Keratinocyte (primary cell): Measurements from ENCODE around the gene MALSU1. TPM values are rescaled to one million over a fixed set of nuclear protein-coding genes. Genes with fewer than 3 reads are reported as not detected.

ENCODE experiments used
- DNase-seq: peaks from one replicate; pipeline ENCODE4 v3.0.0-alpha.2; 2011; ENCODE audit warnings: low read depth, missing footprints, low spot score
- FAIRE-seq: peaks from 2 replicates; lab custom pipeline; 2011; peaks lifted over from hg19 to GRCh38; lab: Jason Lieb, UNC
- H2AFZ ChIP-seq: 2 replicates; pipeline ENCODE4 v1.6.0; 2012; ENCODE audit warnings: low read length, control low read depth, inconsistent platforms; ENCODE audit not compliant: control insufficient read depth
- H3K27ac ChIP-seq: 2 replicates; pipeline ENCODE4 v1.5.1; 2011; ENCODE audit warnings: low read length; ENCODE audit not compliant: control insufficient read depth, insufficient read depth
- H3K27me3 ChIP-seq: 3 replicates; pipeline ENCODE4 v1.6.0; 2011; ENCODE audit warnings: low read length; ENCODE audit not compliant: control insufficient read depth, insufficient read depth; ENCODE audit errors: extremely low read depth
- H3K36me3 ChIP-seq, 2 experiments: 2 replicates in 1 of 2; 3 replicates in 1 of 2; pipeline ENCODE4 v1.5.1; 2011; ENCODE audit warnings: low read length in 2 of 2, mild to moderate bottlenecking in 1 of 2; ENCODE audit not compliant: control insufficient read depth in 2 of 2, insufficient read depth in 2 of 2; ENCODE audit errors: extremely low read depth in 1 of 2
- H3K4me1 ChIP-seq: 3 replicates; pipeline ENCODE4 v1.5.1; 2011; ENCODE audit warnings: low read length; ENCODE audit not compliant: control insufficient read depth, insufficient read depth; ENCODE audit errors: extremely low read depth
- H3K4me2 ChIP-seq: 3 replicates; pipeline ENCODE4 v1.6.0; 2011; ENCODE audit warnings: low read depth, low read length; ENCODE audit not compliant: control insufficient read depth, insufficient read depth; ENCODE audit errors: extremely low read depth
- H3K4me3 ChIP-seq, 3 experiments: fragments of 200-600 bp in 1 of 3; sonication (generic) in 1 of 3; 2 replicates in 2 of 3; 3 replicates in 1 of 3; pipeline ENCODE4 v1.5.1; 2011 to 2016; ENCODE audit warnings: low read length in 3 of 3, mild to moderate bottlenecking in 3 of 3, control low read depth in 2 of 3, inconsistent platforms in 1 of 3, low read depth in 1 of 3, mixed read lengths in 1 of 3, mixed run types in 1 of 3, moderate library complexity in 1 of 3; ENCODE audit not compliant: control insufficient read depth in 2 of 3, insufficient read depth in 2 of 3; ENCODE audit errors: extremely low read depth in 1 of 3
- H3K79me2 ChIP-seq: 2 replicates; pipeline ENCODE4 v1.6.0; 2012; ENCODE audit warnings: low read length; ENCODE audit not compliant: control insufficient read depth, insufficient read depth
- H3K9ac ChIP-seq: 3 replicates; pipeline ENCODE4 v1.6.0; 2011; ENCODE audit warnings: low read length; ENCODE audit not compliant: control insufficient read depth, insufficient read depth; ENCODE audit errors: extremely low read depth
- H3K9me1 ChIP-seq: 3 replicates; pipeline ENCODE4 v1.6.0; 2011; ENCODE audit warnings: low read length; ENCODE audit not compliant: control insufficient read depth, insufficient read depth; ENCODE audit errors: extremely low read depth
- H3K9me3 ChIP-seq: 2 replicates; pipeline ENCODE4 v1.5.1; 2012; ENCODE audit warnings: low read depth, low read length; ENCODE audit not compliant: control insufficient read depth
- H4K20me1 ChIP-seq: 3 replicates; pipeline ENCODE4 v1.6.0; 2011; ENCODE audit warnings: low read length; ENCODE audit not compliant: control insufficient read depth, insufficient read depth; ENCODE audit errors: extremely low read depth
- CTCF ChIP-seq, 3 experiments: IDR thresholded peaks in 1 of 3; conservative IDR thresholded peaks in 1 of 3; optimal IDR thresholded peaks in 1 of 3; 2 replicates in 2 of 3; 3 replicates in 1 of 3; pipeline versions ENCODE3 to v1.5.1; 2011; ENCODE audit warnings: low read length in 3 of 3, mild to moderate bottlenecking in 3 of 3, moderate library complexity in 2 of 3, control low read depth in 1 of 3, inconsistent platforms in 1 of 3; ENCODE audit not compliant: insufficient read depth in 2 of 3; ENCODE audit errors: extremely low read depth in 1 of 3
- EZH2 ChIP-seq: IDR thresholded peaks from one replicate; pipeline ENCODE4 v1.6.1; 2012; ENCODE audit warnings: inconsistent platforms, mild to moderate bottlenecking, low read length, moderate library complexity
- dilution Hi-C: fragments of 300-500 bp; cut with MboI; formaldehyde crosslinking; loops from one replicate; pipeline ENCODE4 v1.7.0; 2020; ENCODE audit warnings: low sequenced_read_pairs; ENCODE audit not compliant: extremely low pct_ligation_motif_present
- polyA minus RNA-seq, 3 experiments: library from RNA; depleted of rRNA, polyadenylated mRNA; stranded (reverse); fragments of >200 nt; gene quantifications; 1 replicate in 1 of 3; 2 replicates in 1 of 3; 3 replicates in 1 of 3; pipeline ENCODE4 v1.2.3, GENCODE V29; 2011
- polyA plus RNA-seq, 5 experiments: library from polyadenylated mRNA; depleted of rRNA in 3 of 5; stranded (reverse) in 3 of 5; stranded (forward) in 1 of 5; unstranded in 1 of 5; fragments of >200 nt; gene quantifications; 1 replicate in 1 of 5; 2 replicates in 3 of 5; 3 replicates in 1 of 5; pipeline versions ENCODE4 v1.2.1 to v1.2.3, GENCODE V29; 2011 to 2012; ENCODE audit warnings: missing spikeins in 2 of 5, low read depth in 1 of 5, low replicate concordance in 1 of 5

MALSU1 gene
- polyA plus RNA-seq (34.2 to 67.8 TPM (median 43.1 TPM) in 3 replicates), polyA minus RNA-seq (3.6 to 43.6 TPM (median 23.8 TPM) in 3 replicates)
- 26.3 TPM for polyA plus RNA-seq (2011; ENCODE audit: low read depth)
- 40.4 and 41.4 TPM in 2 replicates for polyA plus RNA-seq (2011; cell fraction: cytosol; rRNA removed)
- polyA plus RNA-seq (2011; cell fraction: nucleus; rRNA removed) = 22.0 and 31.2 TPM in 2 replicates
- 54.0 and 55.1 TPM in 2 replicates for polyA plus RNA-seq (2012; ENCODE audit: low replicate concordance)
- polyA minus RNA-seq (2011; cell fraction: cytosol; rRNA and poly(A)+ RNA removed) = 39.5 TPM
- 4.5 and 8.5 TPM in 2 replicates for polyA minus RNA-seq (2011; cell fraction: nucleus; rRNA and poly(A)+ RNA removed)

GRCh38 chr7:23298885-23299769 lies at the start of gene MALSU1:
Gene MALSU1 (plus strand): TSS chr7:23299339. CDS start chr7:23299353, 14 bp downstream.
- H3K36me3 ChIP-seq = peaks cover 4 to 7% of the 10 kb centered on the region in 2 experiments
- peak within 1 kb of the TSS; percentile 91 for H3K9ac ChIP-seq
- peak; percentile 57 for FAIRE-seq
- H3K4me3 ChIP-seq = peak within 1 kb of the TSS; percentile 91 to 100 (median 99)
- H3K4me1 ChIP-seq = peaks cover 21% of the 10 kb centered on the region
- H3K9me1 ChIP-seq = no peaks in the 10 kb centered on the region
- no peaks in the 10 kb centered on the region for H3K9me3 ChIP-seq
- H4K20me1 ChIP-seq = no peaks in the 10 kb centered on the region
- H2AFZ ChIP-seq = peak within 1 kb of the TSS; percentile 91
- peak within 1 kb of the TSS; percentile 83 for H3K27ac ChIP-seq
- dilution Hi-C loops = no loop called here
- peak; percentile 50 for DNase-seq
- H3K27me3 ChIP-seq = no peaks in the 10 kb centered on the region
- TF ChIP-seq EZH2 (no peak), CTCF (optimal IDR thresholded peaks at IDR 0.05 in 1 of 3, IDR thresholded peaks at IDR 0.05 in 1 of 3, conservative IDR thresholded peaks at IDR 0.05 in 1 of 3; ENCODE audit: extremely low read depth in 1 of 3, insufficient read depth in 2 of 3, low read length in 3 of 3) (no peak)
- peak within 1 kb of the TSS; percentile 89 for H3K4me2 ChIP-seq
- H3K79me2 ChIP-seq = peaks cover 43% of the 10 kb centered on the region

GRCh38 chr7:23249486-23249885 lies 49.7 kb upstream of the MALSU1 start:
- no peak overlapping the region for H3K27ac ChIP-seq
- dilution Hi-C loops = no loop called here

More at GRCh38 chr7:23249486-23249885, 49.7 kb upstream of the MALSU1 start:
- H3K4me3 ChIP-seq = no peak overlapping the region
- H3K9ac ChIP-seq = no peak overlapping the region
- no peaks in the 10 kb centered on the region for H3K27me3 ChIP-seq
- peaks cover 0 to 8% of the 10 kb centered on the region in 2 experiments for H3K36me3 ChIP-seq
- no peaks in the 10 kb centered on the region for H3K9me1 ChIP-seq
- H3K4me1 ChIP-seq = peaks cover 19% of the 10 kb centered on the region
- no peaks in the 10 kb centered on the region for H3K9me3 ChIP-seq
- no peak for FAIRE-seq
- H2AFZ ChIP-seq = no peak overlapping the region
- H3K79me2 ChIP-seq = no peaks in the 10 kb centered on the region
- no peak for DNase-seq
- TF ChIP-seq EZH2 (no peak), CTCF (optimal IDR thresholded peaks at IDR 0.05 in 1 of 3, IDR thresholded peaks at IDR 0.05 in 1 of 3, conservative IDR thresholded peaks at IDR 0.05 in 1 of 3; ENCODE audit: extremely low read depth in 1 of 3, insufficient read depth in 2 of 3, low read length in 3 of 3) (no peak)
- no peaks in the 10 kb centered on the region for H4K20me1 ChIP-seq
- no peak overlapping the region for H3K4me2 ChIP-seq
